Measurements from ENCODE around the gene OR51B4.
"Not testable (repeated sequence)": the region's sequence is repeated elsewhere in the genome, so short reads cannot be mapped to it uniquely, and the experiment has no call there.

The OR51B4 gene

GRCh38 chr11:5294342-5294995 is 7.3 kb downstream of the OR51B4 start:
- not testable (repeated sequence) for DNase-seq (ENCODE audit: low read depth)

DNA sequence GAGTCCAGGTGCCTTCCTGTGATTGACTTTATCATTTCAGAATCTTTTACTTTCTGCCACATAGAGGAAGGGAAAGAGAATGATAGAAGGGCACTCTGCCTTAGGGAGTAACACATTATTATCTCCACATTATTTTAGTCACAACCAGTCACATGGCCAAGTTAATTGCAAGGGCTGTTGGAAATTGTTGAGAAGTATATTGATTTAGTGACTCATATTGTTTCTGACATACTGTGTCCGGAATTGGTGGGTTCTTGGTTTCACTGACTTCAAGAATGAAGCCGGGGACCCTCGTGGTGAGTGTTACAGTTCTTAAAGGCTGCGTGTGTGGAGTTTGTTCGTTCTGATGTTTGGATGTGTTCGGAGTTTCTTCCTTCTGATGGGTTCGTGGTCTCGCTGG is 8.7 kb downstream of the OR51B4 start:
- no peak for DNase-seq (ENCODE audit: low read depth)

DNA sequence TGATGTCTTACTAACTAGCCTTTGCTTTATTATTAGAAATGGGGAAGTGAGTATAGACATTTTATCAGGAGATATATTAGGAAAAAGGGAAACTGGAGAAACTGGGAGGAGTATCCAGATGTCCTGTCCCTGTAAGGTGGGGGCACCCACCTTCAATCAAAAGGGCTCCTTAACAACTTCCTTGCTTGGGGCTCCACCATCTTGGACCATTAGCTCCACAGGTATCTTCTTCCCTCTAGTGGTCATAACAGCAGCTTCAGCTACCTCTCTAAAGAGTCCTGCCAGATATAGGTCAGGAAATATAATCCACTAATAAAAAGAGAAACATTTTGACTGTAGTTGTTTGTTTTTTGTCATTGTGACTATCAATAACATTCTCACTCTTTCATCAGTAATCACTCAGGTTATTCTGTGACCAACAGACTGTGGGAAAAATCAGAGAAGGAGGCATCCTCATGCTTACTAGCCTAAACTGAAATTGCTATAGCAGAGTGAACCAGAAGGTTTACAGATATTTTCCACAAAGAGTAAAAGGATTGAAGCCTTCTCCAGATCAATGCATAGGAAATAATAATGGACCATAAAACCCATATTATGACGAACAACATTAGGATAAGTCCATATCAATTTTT is 10.4 kb downstream of the OR51B4 start:
- DNase-seq (ENCODE audit: low read depth), result no peak

GRCh38 chr11:5290106-5290505 is 11.6 kb downstream of the OR51B4 start:
- DNase-seq (ENCODE audit: low read depth), result no peak

- DNase-seq (ENCODE audit: low read depth), result peak; percentile 54
Measured at GRCh38 chr11:5289696-5290095, 12.1 kb downstream of the OR51B4 start.

- DNase-seq (ENCODE audit: low read depth), result no peak
Measured at GRCh38 chr11:5288906-5289550, 12.7 kb downstream of the OR51B4 start.

DNA sequence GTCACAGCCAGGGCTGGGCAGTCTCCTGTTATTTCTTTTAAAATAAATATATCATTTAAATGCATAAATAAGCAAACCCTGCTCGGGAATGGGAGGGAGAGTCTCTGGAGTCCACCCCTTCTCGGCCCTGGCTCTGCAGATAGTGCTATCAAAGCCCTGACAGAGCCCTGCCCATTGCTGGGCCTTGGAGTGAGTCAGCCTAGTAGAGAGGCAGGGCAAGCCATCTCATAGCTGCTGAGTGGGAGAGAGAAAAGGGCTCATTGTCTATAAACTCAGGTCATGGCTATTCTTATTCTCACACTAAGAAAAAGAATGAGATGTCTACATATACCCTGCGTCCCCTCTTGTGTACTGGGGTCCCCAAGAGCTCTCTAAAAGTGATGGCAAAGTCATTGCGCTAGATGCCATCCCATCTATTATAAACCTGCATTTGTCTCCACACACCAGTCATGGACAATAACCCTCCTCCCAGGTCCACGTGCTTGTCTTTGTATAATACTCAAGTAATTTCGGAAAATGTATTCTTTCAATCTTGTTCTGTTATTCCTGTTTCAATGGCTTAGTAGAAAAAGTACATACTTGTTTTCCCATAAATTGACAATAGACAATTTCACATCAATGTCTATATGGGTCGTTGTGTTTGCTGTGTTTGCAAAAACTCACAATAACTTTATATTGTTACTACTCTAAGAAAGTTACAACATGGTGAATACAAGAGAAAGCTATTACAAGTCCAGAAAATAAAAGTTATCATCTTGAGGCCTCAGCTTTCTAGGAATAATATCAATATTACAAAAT is 13.4 kb downstream of the OR51B4 start:
- DNase-seq (ENCODE audit: low read depth), result no peak

- no peak for DNase-seq (ENCODE audit: low read depth)
Measured at GRCh38 chr11:5286901-5287300, 14.8 kb downstream of the OR51B4 start.

DNA sequence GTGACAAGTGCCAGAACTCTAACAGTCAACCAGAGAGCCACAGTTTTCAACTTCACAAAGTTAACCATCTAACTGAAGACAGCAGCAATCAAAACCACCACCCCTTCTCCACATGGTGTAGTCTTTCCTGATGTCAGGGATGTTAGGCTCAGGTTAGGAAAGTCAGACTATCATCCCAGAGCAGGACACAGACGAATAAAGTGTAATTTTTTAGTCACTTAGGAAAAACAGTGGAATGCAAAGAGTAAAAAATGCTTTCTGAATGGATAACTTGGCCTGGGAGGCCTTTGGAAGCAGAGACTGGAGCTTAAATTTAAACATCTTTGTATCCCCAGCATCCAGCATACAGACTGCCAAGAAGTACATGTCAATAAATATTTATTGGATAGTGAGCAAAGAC is 15.4 kb downstream of the OR51B4 start:
- no peak for DNase-seq (ENCODE audit: low read depth)

- no peak for DNase-seq (ENCODE audit: low read depth)
Measured at GRCh38 chr11:5285703-5286340, 15.9 kb downstream of the OR51B4 start.

DNA sequence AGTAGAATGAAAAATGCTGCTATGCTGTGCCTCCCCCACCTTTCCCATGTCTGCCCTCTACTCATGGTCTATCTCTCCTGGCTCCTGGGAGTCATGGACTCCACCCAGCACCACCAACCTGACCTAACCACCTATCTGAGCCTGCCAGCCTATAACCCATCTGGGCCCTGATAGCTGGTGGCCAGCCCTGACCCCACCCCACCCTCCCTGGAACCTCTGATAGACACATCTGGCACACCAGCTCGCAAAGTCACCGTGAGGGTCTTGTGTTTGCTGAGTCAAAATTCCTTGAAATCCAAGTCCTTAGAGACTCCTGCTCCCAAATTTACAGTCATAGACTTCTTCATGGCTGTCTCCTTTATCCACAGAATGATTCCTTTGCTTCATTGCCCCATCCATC is 17.1 kb downstream of the OR51B4 start:
- no peak for DNase-seq (ENCODE audit: low read depth)

- no peak for DNase-seq (ENCODE audit: low read depth)
Measured at GRCh38 chr11:5283882-5284281, 17.9 kb downstream of the OR51B4 start.

- no peak for DNase-seq (ENCODE audit: low read depth)
Measured at GRCh38 chr11:5283086-5283485, 18.7 kb downstream of the OR51B4 start.

DNA sequence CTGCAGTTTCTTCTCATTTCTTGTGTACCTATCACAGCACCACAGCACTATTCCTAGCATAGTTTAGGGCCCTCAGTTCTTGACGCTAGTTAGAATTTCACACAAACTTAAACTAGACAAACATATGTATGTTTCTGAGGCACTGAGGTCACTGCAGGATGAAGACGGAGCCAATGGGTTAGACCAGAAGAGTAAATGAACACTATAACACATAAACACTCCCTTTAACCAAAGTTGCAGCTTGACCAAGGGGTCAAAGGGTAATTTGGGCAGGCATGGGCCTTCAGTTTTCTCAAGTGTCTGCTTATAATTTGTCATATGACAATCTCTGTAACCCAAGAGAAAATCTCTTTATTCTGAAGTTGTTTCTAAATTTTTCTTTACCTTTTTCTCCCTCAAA is 19.1 kb downstream of the OR51B4 start:
- DNase-seq (ENCODE audit: low read depth), result no peak

GRCh38 chr11:5281596-5281995 is 20.1 kb downstream of the OR51B4 start:
- no peak for DNase-seq (ENCODE audit: low read depth)

DNA sequence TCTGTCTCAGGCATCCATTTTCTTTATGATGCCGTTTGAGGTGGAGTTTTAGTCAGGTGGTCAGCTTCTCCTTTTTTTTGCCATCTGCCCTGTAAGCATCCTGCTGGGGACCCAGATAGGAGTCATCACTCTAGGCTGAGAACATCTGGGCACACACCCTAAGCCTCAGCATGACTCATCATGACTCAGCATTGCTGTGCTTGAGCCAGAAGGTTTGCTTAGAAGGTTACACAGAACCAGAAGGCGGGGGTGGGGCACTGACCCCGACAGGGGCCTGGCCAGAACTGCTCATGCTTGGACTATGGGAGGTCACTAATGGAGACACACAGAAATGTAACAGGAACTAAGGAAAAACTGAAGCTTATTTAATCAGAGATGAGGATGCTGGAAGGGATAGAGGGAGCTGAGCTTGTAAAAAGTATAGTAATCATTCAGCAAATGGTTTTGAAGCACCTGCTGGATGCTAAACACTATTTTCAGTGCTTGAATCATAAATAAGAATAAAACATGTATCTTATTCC is 21.1 kb downstream of the OR51B4 start:
- DNase-seq (ENCODE audit: low read depth), result peak; percentile 100

DNA sequence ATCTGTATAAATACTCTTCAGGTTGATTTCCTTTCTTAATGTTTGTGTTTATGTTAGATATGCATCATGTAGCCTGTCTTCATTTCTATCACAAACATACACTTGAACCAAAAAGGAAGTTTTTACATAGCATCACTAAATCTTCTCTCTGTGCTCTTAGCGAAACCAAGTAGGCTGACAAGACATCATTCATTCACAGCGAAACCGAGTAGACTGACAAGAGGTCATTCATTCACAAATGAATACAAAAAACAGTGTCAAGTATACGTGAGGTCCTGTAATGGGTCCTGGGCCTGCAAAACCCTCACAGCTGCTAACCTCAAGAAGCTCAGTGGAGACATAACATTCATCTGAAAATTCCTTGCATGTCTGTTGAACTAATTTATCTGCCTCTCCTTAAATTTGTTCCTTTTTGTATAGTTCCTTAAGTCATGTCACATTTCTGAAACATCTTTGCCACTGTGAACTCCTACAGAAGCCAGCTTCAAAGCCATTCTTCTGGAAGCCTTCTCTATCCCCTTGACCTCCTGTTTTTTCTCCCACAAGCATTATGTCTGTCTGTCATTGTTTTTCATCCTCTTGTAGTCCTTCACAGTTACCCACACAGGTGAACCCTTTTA is 22.2 kb downstream of the OR51B4 start:
- no peak for DNase-seq (ENCODE audit: low read depth)

DNA sequence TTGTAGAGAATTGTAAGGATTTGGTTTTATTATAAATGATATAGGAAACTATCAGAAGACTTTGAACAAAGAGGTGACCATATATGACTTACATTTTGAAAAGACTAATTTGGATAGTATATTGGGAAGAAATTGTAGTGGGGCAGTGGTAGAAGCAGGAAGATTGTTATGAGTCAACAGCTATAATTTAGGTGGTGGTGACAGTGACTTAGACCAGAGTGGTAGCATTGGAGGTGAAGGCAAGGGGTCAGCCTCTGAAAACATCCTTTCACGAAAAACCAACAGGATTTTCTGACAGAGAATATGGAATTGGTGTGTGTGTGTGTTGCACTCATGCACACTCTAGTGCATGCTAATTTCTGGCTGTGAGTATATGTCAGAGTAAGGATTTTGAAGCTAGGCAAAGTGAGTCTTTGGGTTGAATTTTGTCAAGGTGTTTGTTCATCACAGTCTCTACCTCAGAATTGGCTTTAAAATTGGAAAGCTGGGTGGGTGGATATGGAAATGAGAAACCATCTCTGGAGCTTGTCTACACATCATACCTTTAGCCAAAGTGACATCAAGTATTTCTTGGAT is 23.9 kb downstream of the OR51B4 start:
- DNase-seq (ENCODE audit: low read depth), result no peak

DNA sequence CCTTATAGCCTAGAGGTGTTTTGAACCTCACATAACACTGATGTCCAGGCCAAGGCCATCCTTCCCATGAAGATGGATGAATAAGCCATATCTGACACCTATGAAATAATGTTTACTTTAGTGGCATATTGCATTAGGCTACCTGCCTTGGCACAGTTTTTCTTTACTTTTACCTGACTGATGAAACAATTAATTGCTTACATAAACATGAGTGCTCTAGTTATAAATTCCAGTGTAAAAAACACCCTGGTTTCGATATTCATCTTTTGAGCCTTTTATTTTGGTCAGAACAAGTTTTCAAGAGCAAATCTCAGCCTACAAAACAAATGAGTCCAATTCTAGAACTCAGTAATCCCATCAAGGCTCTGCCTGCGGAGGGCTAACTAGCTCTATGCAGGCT is 25.0 kb downstream of the OR51B4 start:
- DNase-seq (ENCODE audit: low read depth), result no peak

GRCh38 chr11:5275369-5276110 is 26.2 kb downstream of the OR51B4 start:
- DNase-seq (ENCODE audit: low read depth), result no peak
